ENCODE measurements around the gene ATG4B. TPM values are rescaled to one million over a fixed set of nuclear protein-coding genes. Genes with fewer than 3 reads are reported as not detected.
"Not testable (repeated sequence)": the region's sequence is repeated elsewhere in the genome, so short reads cannot be mapped to it uniquely, and the experiment has no call there.

Gene ATG4B
- total RNA-seq, 1 donor from 2014 or later, result 142 TPM

DNA sequence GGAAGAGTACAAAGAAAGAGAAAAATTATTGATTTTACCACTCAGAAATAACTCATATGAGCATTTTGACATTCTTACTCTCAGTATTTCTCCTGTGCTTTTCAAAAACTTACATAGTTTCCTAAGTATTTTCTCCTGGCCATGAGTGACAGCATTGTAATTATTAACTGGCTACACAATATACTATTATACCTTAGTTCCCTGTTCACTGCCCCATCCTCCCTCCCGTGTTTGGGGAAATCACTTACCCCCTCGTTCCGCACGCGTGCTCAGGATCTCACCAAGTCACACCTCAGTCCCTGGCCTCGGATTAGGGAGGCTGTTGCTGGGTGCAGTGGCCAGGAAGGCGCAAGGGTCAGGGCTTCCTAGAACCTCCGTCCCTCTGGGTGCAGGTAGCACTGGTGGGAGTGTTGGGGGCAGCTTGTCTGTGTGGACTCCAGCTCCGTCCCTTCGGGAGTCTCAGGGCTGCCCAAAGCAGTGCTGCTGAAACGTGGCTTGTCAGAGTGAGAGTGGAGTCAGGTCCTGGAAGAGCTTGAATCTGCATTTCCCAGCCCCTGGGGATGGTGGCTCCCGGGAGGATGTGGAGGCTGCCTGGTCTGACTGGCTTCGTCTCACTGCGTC lies 23.2 kb downstream of the ATG4B start:
- Mint-ChIP-seq H3K9me3 (ENCODE audit: low read depth) (no peaks in the 10 kb centered on the region), H3K4me3 (ENCODE audit: low read depth) (no peak overlapping the region), H3K27me3 (no peaks in the 10 kb centered on the region), H3K4me1 (ENCODE audit: low read depth) (peaks cover 6% of the 10 kb centered on the region), H3K27ac (no peak overlapping the region), H3K36me3 (ENCODE audit: insufficient read depth) (peaks cover 23% of the 10 kb centered on the region)
- DNase-seq (ENCODE audit: low spot score, unreplicated experiment), result no peak
- TF ChIP-seq, protein P1, sequence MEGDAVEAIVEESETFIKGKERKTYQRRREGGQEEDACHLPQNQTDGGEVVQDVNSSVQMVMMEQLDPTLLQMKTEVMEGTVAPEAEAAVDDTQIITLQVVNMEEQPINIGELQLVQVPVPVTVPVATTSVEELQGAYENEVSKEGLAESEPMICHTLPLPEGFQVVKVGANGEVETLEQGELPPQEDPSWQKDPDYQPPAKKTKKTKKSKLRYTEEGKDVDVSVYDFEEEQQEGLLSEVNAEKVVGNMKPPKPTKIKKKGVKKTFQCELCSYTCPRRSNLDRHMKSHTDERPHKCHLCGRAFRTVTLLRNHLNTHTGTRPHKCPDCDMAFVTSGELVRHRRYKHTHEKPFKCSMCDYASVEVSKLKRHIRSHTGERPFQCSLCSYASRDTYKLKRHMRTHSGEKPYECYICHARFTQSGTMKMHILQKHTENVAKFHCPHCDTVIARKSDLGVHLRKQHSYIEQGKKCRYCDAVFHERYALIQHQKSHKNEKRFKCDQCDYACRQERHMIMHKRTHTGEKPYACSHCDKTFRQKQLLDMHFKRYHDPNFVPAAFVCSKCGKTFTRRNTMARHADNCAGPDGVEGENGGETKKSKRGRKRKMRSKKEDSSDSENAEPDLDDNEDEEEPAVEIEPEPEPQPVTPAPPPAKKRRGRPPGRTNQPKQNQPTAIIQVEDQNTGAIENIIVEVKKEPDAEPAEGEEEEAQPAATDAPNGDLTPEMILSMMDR (IDR thresholded peaks at IDR 0.05; ENCODE audit: unreplicated experiment), result no peak

DNA sequence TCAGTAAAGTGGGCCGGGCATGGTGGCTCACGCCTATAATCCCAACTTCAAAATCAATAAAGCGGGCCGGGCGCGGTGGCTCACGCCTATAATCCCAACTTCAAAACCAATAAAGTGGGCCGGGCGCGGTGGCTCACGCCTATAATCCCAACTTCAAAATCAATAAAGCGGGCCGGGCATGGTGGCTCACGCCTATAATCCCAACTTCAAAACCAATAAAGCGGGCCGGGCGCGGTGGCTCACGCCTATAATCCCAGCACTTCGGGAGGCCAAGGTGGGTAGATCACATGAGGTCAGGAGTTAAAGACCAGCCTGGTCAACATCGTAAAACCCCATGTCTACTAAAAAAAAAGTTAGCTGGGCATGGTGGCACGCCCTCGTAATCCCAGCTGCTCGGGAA lies 25.2 kb downstream of the ATG4B start:
- not testable (repeated sequence) for H3K27me3 Mint-ChIP-seq; H3K4me3 Mint-ChIP-seq (ENCODE audit: low read depth); H3K9me3 Mint-ChIP-seq (ENCODE audit: low read depth); H3K27ac Mint-ChIP-seq; DNase-seq (ENCODE audit: low spot score, unreplicated experiment)
- H3K36me3 Mint-ChIP-seq (ENCODE audit: insufficient read depth), result peaks cover 19% of the 10 kb centered on the region
- H3K4me1 Mint-ChIP-seq (ENCODE audit: low read depth), result peaks cover 15% of the 10 kb centered on the region

DNA sequence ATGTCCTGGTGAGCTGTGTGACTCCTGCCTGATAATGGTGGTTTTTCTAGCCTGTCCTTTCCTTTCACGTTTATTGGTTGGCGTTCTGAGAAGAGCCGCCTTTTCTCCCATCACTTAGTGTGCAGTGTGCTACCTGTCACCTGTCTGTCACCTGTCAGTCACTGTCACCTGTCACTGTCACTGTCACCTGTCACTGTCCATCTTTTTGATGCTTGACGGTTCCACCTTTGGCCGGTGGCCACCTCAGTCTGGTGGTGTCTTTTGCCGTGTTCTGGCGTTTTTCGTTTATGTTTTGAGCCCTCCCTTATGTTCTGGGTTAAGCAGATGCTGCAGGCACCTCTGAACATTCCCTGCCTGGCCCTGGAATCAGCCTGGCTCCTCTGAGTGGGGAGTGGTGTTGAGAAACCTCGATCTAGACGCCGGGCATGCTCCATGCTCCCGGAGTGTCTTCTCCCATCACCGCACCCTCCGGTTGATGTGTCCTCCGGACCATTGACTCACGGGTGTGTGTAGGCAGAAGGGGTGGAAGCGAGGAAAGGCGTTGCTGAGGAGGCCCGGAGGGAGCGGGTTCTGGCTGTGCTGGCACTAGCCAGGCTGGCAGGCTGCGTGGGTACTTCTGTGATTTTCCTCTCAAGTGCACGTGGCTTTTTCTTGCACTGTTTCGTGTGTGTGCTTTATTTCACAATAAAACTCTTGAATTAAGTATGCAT lies 28.4 kb downstream of the ATG4B start:
- no peaks in the 10 kb centered on the region for H3K27me3 Mint-ChIP-seq
- no peak for DNase-seq (ENCODE audit: low spot score, unreplicated experiment)

DNA sequence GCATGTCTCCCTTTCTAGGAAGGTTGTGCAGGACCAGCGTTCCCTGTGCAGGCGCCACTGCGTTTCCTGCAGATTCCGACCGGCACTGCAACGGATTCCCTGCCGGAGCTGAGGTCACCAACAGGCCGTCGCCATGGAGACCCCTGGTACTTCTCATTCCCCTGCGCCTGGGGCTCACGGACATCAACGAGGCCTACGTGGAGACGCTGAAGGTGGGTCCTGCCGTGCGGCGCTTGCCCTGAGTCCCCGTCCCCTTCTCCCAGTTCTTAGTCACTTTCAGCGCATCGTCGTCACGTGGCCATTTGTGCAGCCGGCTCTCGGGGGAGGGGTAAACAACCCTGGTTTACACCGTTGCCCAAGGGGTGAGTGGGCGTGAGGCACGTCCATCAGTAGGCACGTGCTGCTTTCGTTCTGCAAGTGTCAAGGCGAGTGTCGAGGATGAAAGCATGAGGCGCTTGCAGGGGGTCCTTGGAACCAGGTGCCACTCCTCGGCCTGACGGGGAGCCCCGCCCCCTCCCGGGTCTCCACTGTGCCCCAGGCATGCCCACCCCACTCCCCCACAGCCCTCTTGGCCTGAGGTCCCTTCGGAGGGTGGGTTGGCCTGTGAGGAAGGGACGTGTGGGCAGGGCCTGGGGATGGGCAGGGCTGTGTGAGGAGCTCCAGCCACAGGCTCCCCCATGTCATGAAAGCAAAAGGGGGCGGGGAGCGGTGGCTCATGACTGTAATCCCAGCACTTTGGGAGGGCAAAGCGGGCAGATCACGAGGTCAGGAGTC lies 29.3 kb downstream of the ATG4B start:
- Mint-ChIP-seq H3K27me3 (no peaks in the 10 kb centered on the region), H3K36me3 (ENCODE audit: insufficient read depth) (peaks cover 12% of the 10 kb centered on the region), H3K4me3 (ENCODE audit: low read depth) (no peak overlapping the region), H3K27ac (peak overlapping the region; percentile 74), H3K9me3 (ENCODE audit: low read depth) (no peaks in the 10 kb centered on the region), H3K4me1 (ENCODE audit: low read depth) (peaks cover 14% of the 10 kb centered on the region)
- TF ChIP-seq, protein P1 (IDR thresholded peaks at IDR 0.05; ENCODE audit: unreplicated experiment), result no peak
- DNase-seq (ENCODE audit: low spot score, unreplicated experiment), result peak; percentile 34

More for the DNA sequence above, 28.4 kb downstream of the ATG4B start:
- Mint-ChIP-seq H3K9me3 (ENCODE audit: low read depth) (no peaks in the 10 kb centered on the region), H3K4me3 (ENCODE audit: low read depth) (no peak overlapping the region), H3K27ac (no peak overlapping the region), H3K36me3 (ENCODE audit: insufficient read depth) (peaks cover 13% of the 10 kb centered on the region), H3K4me1 (ENCODE audit: low read depth) (peaks cover 15% of the 10 kb centered on the region)
- TF ChIP-seq, protein P1 (IDR thresholded peaks at IDR 0.05; ENCODE audit: unreplicated experiment), result no peak

DNA sequence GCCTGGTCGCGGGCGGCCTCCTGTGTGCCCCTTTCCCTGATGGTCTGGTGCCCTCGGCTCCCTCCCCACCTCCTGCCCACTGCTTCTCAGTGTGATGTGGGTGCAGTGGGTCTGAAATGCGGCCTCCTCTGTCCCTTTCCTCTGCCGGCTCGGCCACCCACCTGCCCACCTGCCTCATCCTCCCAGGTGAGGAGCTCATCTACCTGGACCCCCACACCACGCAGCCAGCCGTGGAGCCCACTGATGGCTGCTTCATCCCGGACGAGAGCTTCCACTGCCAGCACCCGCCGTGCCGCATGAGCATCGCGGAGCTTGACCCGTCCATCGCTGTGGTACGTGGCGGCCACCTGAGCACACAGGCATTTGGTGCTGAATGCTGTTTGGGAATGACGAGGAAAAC lies 30.9 kb downstream of the ATG4B start:
- H3K4me1 Mint-ChIP-seq (ENCODE audit: low read depth), result peaks cover 12% of the 10 kb centered on the region
- TF ChIP-seq, protein P1 (IDR thresholded peaks at IDR 0.05; ENCODE audit: unreplicated experiment), result no peak
- H3K27me3 Mint-ChIP-seq, result no peaks in the 10 kb centered on the region
- no peak for DNase-seq (ENCODE audit: low spot score, unreplicated experiment)
- no peak overlapping the region for H3K4me3 Mint-ChIP-seq (ENCODE audit: low read depth)
- peaks cover 6% of the 10 kb centered on the region for H3K36me3 Mint-ChIP-seq (ENCODE audit: insufficient read depth)
- H3K9me3 Mint-ChIP-seq (ENCODE audit: low read depth), result no peaks in the 10 kb centered on the region
- H3K27ac Mint-ChIP-seq, result no peak overlapping the region
